ENCODE results near the gene VPS8.

Gene VPS8

DNA sequence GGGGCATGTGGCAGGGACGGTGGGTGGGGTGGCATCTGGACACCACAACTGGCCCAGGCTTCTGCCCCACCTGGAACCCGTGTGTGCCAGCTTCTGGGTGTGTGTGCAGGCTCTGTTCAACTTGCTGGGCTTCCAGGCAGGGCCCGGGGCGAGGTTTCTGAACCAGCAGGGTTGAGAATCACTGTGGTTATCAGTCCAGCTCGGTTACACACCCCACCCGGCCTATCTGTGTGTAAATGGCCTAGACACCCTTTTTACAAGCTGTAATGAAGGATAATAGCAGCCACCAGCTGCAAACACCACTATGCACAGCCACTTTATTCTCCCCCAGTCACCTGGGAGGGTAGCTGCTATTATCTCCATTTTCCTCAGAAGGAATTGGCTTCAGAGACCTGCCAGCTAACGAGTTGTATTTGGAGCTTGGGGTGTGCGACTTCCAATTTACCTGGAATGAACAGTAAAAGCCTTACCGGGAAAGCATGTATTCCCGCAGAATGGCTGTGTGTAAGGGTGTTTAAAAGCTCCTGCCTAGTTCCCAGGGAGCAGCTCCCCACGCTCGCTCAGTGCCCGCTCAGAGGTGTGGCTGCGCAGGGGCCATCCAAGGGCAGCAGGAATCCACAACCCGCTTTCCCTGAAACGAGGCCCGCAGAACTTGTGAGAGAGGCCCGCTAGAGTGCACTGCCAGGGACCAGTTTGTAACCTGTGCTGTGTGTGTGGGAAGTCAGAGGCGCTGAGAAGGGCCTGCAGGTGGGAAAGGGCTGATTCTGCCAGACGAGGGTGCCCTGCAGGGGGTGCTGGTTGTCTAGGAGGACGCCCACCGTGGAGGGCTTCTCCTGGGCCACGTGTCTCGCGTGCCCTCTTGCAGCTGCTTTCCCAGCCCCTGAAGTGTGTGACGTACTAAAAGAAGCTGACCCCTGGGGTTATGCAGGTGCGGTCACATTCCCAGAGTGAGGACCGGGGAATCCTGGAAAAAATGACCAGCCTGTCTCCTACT is 257.4 kb downstream of the VPS8 start:
- DNase-seq (ENCODE audit: low spot score) = no peak
- in situ Hi-C loops (cut with MboI; ENCODE audit: low pct_unique_long_range_greater_than_20kb, low sequenced_read_pairs, unreplicated experiment) = no loop called here
- TF ChIP-seq, protein P1, sequence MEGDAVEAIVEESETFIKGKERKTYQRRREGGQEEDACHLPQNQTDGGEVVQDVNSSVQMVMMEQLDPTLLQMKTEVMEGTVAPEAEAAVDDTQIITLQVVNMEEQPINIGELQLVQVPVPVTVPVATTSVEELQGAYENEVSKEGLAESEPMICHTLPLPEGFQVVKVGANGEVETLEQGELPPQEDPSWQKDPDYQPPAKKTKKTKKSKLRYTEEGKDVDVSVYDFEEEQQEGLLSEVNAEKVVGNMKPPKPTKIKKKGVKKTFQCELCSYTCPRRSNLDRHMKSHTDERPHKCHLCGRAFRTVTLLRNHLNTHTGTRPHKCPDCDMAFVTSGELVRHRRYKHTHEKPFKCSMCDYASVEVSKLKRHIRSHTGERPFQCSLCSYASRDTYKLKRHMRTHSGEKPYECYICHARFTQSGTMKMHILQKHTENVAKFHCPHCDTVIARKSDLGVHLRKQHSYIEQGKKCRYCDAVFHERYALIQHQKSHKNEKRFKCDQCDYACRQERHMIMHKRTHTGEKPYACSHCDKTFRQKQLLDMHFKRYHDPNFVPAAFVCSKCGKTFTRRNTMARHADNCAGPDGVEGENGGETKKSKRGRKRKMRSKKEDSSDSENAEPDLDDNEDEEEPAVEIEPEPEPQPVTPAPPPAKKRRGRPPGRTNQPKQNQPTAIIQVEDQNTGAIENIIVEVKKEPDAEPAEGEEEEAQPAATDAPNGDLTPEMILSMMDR (IDR thresholded peaks at IDR 0.05; ENCODE audit: extremely low read depth, insufficient read depth, missing control alignments) = no peak

DNA sequence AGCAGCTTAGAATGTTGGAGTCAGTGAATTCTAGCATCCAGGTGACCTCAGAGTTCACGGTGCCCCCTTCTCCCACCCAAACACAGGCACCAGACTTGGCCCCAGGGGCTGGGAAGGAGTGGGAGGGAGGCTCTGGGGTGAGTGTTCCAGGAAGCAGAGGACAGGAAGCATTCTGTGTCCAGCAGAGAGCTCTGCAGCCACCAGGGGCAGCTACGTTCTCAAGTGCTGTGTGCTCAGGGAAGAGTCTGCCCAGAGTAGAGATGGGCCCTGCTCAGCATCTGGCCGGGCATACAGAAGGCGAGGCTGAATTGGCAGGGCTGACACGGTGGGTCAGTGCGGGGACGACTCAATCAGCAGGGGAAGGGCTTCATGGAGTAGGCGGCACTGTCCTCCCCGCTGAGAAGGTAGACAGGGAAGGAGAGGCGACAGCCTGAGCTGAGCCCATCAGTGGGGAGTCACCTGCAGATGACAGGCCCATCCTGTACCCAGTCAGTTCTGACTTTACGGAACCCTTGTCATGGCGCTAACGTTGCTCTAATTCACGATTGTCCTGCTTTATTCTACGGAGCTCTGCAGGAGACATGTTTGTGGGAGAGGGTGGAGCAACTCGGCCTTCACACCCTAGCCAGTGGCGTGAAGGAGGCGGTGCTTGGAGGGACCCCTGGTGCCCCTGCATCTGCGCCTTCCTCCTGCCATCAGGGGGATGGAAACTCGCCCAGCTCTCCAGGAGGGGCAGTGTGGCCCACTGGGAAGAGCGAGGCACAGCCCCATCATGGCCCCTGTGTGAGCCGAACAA is 258.7 kb downstream of the VPS8 start:
- in situ Hi-C loops (cut with MboI; ENCODE audit: low pct_unique_long_range_greater_than_20kb, low sequenced_read_pairs, unreplicated experiment) = no loop called here
- TF ChIP-seq, protein P1 (IDR thresholded peaks at IDR 0.05; ENCODE audit: extremely low read depth, insufficient read depth, missing control alignments) = no peak
- DNase-seq (ENCODE audit: low spot score) = no peak

DNA sequence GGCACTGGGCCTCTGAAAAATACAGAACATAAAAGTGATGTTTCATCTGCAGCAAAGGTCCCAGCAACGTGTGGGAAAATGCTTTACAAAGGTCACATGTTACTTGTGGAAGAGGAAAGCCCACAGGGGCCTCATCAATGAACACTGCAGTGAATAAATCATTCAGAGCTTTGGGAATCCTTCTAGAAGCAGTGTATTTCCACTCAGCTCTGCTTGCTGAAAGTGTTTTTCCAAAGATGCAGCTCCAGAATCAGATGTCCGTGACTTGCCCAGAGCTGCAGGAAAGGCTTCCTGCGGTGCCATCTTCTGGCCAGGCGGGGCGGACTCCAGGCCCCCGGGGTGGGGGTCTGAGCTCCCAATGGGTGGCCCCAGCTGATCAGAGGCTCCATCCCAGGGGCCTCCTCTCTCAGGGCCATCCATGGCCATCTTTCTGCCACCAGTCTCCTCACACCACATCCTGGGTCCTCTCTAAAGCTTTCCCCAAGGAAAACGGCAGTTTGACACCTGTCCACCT is 259.4 kb downstream of the VPS8 start:
- TF ChIP-seq, protein P1 (IDR thresholded peaks at IDR 0.05; ENCODE audit: extremely low read depth, insufficient read depth, missing control alignments) = no peak
- in situ Hi-C loops (cut with MboI; ENCODE audit: low pct_unique_long_range_greater_than_20kb, low sequenced_read_pairs, unreplicated experiment) = no loop called here
- DNase-seq (ENCODE audit: low spot score) = no peak

DNA sequence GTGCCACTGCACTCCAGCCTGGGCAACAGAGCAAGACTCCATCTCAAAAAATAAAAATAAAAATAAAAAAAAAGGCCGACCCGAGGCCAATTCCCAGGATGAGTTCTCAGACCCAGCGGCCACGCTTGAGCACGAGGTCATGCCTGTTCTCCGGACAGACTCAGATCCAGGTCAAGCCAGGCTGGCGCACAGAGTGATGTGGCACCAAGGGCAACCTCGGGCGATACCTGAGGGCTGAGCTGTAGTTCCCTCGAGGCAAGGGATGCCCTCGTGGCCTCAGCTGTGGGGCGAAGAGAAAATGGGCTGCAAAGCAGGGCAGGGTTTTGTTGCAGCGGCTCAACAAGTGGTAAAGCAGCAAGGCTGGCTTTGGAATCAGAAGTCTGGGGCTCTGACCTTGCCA is 263.6 kb downstream of the VPS8 start:
- in situ Hi-C loops (cut with MboI; ENCODE audit: low pct_unique_long_range_greater_than_20kb, low sequenced_read_pairs, unreplicated experiment) = no loop called here
- TF ChIP-seq, protein P1 (IDR thresholded peaks at IDR 0.05; ENCODE audit: extremely low read depth, insufficient read depth, missing control alignments) = no peak
- DNase-seq (ENCODE audit: low spot score) = no peak

DNA sequence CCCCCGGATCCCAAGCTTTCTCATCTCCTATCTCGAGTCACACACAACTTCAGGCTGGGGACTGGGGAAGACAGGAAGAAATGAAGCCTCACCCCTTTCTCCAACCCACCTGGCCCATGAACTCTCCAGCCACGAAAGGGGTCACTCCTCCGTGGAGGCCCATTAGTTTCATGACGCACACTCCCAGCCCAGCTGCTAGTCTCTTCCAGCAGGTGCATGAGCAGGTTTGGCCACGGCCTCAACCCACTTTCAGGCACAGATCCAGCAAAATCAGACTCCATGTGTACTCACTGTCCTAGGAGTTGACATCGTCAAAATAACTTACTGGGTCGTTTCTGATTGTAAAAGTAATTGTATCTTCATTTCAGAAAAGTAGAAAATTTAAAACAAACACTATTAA is 264.3 kb downstream of the VPS8 start:
- in situ Hi-C loops (cut with MboI; ENCODE audit: low pct_unique_long_range_greater_than_20kb, low sequenced_read_pairs, unreplicated experiment) = no loop called here
- DNase-seq (ENCODE audit: low spot score) = no peak
- TF ChIP-seq, protein P1 (IDR thresholded peaks at IDR 0.05; ENCODE audit: extremely low read depth, insufficient read depth, missing control alignments) = no peak

DNA sequence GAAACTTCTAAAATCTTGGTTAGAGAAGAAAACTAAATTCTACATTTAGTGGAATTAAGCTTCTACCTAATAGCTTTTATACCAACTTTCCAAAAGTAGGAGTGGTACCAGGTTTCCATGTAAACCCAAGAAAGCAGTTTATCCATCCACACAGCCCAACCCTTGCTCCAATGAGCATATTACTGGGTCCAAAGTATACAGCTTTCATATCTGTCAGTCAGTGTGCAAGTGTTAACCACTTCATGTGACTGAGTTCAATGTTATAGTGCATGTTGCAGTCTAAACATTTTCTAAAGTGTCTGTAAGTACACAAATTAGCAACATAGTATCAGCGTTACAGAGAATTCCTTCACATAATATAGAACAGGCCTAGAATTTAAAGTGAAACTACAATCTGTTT is 267.7 kb downstream of the VPS8 start:
- TF ChIP-seq, protein P1 (IDR thresholded peaks at IDR 0.05; ENCODE audit: extremely low read depth, insufficient read depth, missing control alignments) = no peak
- in situ Hi-C loops (cut with MboI; ENCODE audit: low pct_unique_long_range_greater_than_20kb, low sequenced_read_pairs, unreplicated experiment) = no loop called here
- no peak for DNase-seq (ENCODE audit: low spot score)
